NCI-H187 treated with DMSO at 0.1 percent for 48 hours (cell line): Measurements from ENCODE around the gene SAFB.
"Not testable (repeated sequence)": the region's sequence is repeated elsewhere in the genome, so short reads cannot be mapped to it uniquely, and the experiment has no call there.

Experiments
- DNase-seq: peaks from one replicate; lab custom pipeline; 2025; lab: John Stamatoyannopoulos, UW

SAFB gene

GRCh38 chr19:5595129-5595528 is 27.8 kb upstream of the SAFB start:
- DNase-seq: no peak

- DNase-seq: no peak
Observed at GRCh38 chr19:5595745-5596144, 27.1 kb upstream of the SAFB start.

GRCh38 chr19:5600797-5601196 is 22.1 kb upstream of the SAFB start:
- no peak for DNase-seq

- DNase-seq: no peak
Observed at GRCh38 chr19:5603626-5604025, 19.3 kb upstream of the SAFB start.

- DNase-seq: no peak
Observed at GRCh38 chr19:5605362-5605761, 17.5 kb upstream of the SAFB start.

GRCh38 chr19:5607318-5608275 is 15.3 kb upstream of the SAFB start:
- no peak for DNase-seq

GRCh38 chr19:5608291-5608690 is 14.6 kb upstream of the SAFB start:
- no peak for DNase-seq

- not testable (repeated sequence) for DNase-seq
Observed at GRCh38 chr19:5608766-5609165, 14.1 kb upstream of the SAFB start.

- DNase-seq: no peak
Observed at GRCh38 chr19:5609881-5610448, 12.9 kb upstream of the SAFB start.

GRCh38 chr19:5612891-5613865 is 9.7 kb upstream of the SAFB start:
- no peak for DNase-seq

GRCh38 chr19:5615756-5616327 is 7.0 kb upstream of the SAFB start:
- no peak for DNase-seq

GRCh38 chr19:5617080-5617479 is 5.8 kb upstream of the SAFB start:
- no peak for DNase-seq

- DNase-seq: no peak
Observed at GRCh38 chr19:5618591-5618990, 4.3 kb upstream of the SAFB start.

GRCh38 chr19:5619946-5620345 is 2.9 kb upstream of the SAFB start:
- no peak for DNase-seq

- DNase-seq: no peak
Observed at GRCh38 chr19:5621311-5621944, 1.5 kb upstream of the SAFB start.

GRCh38 chr19:5621945-5622464 is 878 bp upstream of the SAFB start:
- DNase-seq: no peak

- no peak for DNase-seq
Observed at GRCh38 chr19:5623397-5624017, 624 bp downstream of the SAFB start.

GRCh38 chr19:5624018-5624663 is 1.3 kb downstream of the SAFB start:
- no peak for DNase-seq

- no peak for DNase-seq
Observed at GRCh38 chr19:5624741-5625278, 1.9 kb downstream of the SAFB start.

GRCh38 chr19:5625641-5626040 is 2.8 kb downstream of the SAFB start:
- no peak for DNase-seq
